K562 (cell line): ENCODE results near the gene CYP11A1. TPM values are rescaled to one million over a fixed set of nuclear protein-coding genes. Genes with fewer than 3 reads are reported as not detected.
A peak's percentile ranks its signal among the peaks of the same experiment; 100 is the strongest.

Experiments
- CBFA2T3 ChIP-seq: fragments of 450-650 bp; IDR thresholded peaks from 2 replicates; pipeline ENCODE4 v1.6.1; 2017
- DMBX1 ChIP-seq: fragments of 250-450 bp; sonication (Bioruptor Pico); IDR thresholded peaks from 2 replicates; pipeline ENCODE4 v1.8.0; 2022; ENCODE audit warnings: inconsistent platforms, mild to moderate bottlenecking, moderate library complexity, borderline replicate concordance
- HNRNPUL1 ChIP-seq: fragments of 200-400 bp; formaldehyde crosslinking; IDR thresholded peaks from 2 replicates; pipeline ENCODE4 v1.6.1; 2017; ENCODE audit warnings: low read length
- LARP7 ChIP-seq: fragments of 450-650 bp; IDR thresholded peaks from 2 replicates; pipeline ENCODE4 v1.6.1; 2016
- MTA3 ChIP-seq: fragments of 450-650 bp; formaldehyde crosslinking; IDR thresholded peaks from 2 replicates; pipeline ENCODE4 v1.6.1; 2017; ENCODE audit warnings: mild to moderate bottlenecking, borderline replicate concordance
- MYC ChIP-seq, 2 experiments: fragments of 250-450 bp in 1 of 2; sonication (Bioruptor Pico) in 1 of 2; IDR thresholded peaks; 2 replicates each; pipeline versions ENCODE4 v1.5.1 to v1.6.1; 2012 to 2021; ENCODE audit warnings: low read depth in 2 of 2, borderline replicate concordance in 1 of 2, improper control_type of control experiment in 1 of 2, low read length in 1 of 2, mild to moderate bottlenecking in 1 of 2, moderate library complexity in 1 of 2
- SPI1 ChIP-seq: IDR thresholded peaks from 2 replicates; pipeline ENCODE4 v1.6.1; 2011; ENCODE audit warnings: low read depth, low read length, control low read depth, borderline replicate concordance
- YBX1 ChIP-seq: fragments of 450-650 bp; IDR thresholded peaks from 2 replicates; pipeline ENCODE4 v1.7.1; 2016; ENCODE audit warnings: mild to moderate bottlenecking
- polyA plus RNA-seq, 8 experiments: library from polyadenylated mRNA; depleted of rRNA in 4 of 8; stranded (reverse) in 5 of 8; unstranded in 3 of 8; fragments of >200 nt; fragmentation: Nextera tagmentation in 2 of 8; fragmentation: Illumina TruSeq in 1 of 8; extraction: Ambion mirVana in 2 of 8; extraction: Trizol in 1 of 8; gene quantifications; 2 replicates each; pipeline versions ENCODE4 v1.2.1 to v1.2.3, GENCODE V29; 2011 to 2014; ENCODE audit warnings: inconsistent platforms in 1 of 8, missing spikeins in 1 of 8
- total RNA-seq, 7 experiments: library from RNA; depleted of rRNA in 6 of 7; stranded (reverse); fragments of >200 nt in 6 of 7; fragmentation: Illumina TruSeq in 2 of 7; extraction: Trizol in 2 of 7; gene quantifications; 2 replicates each; pipeline versions ENCODE4 v1.2.1 to v1.2.3, GENCODE V29; 2011 to 2021; ENCODE audit warnings: low replicate concordance in 1 of 7
- TF ChIP-seq, protein P1 (sequence below), 2 experiments: fragments of 450-650 bp in 1 of 2; sonication (generic) in 1 of 2; formaldehyde crosslinking; conservative IDR thresholded peaks; 2 replicates each; pipeline versions ENCODE4 v1.4.0 to v1.8.1; 2020 to 2022; ENCODE audit warnings: mild to moderate bottlenecking in 1 of 2, missing genetic modification reagents in 1 of 2
- TF ChIP-seq, protein P2 (sequence below): fragments of 250-450 bp; sonication (Bioruptor Pico); IDR thresholded peaks from 2 replicates; pipeline ENCODE4 v1.4.0; 2020
- TF ChIP-seq, protein P3 (sequence below), 2 experiments: IDR thresholded peaks; 2 replicates each; pipeline ENCODE4 v1.6.1; 2012; ENCODE audit warnings: improper control_type of control experiment in 2 of 2, low read depth in 2 of 2, low read length in 2 of 2, borderline replicate concordance in 1 of 2
- TF ChIP-seq, protein P4 (sequence below): sonication (generic); formaldehyde crosslinking; IDR thresholded peaks from 2 replicates; pipeline ENCODE4 v1.5.0; 2020; ENCODE audit warnings: missing genetic modification reagents

Gene CYP11A1
- total and polyA plus RNA-seq, 9 of the 15 experiments (the other 6 are each of a cell fraction or from before 2014, with no cell fraction given) = 0.06 to 0.24 (median 0.10) TPM; not detected in 4

DNA sequence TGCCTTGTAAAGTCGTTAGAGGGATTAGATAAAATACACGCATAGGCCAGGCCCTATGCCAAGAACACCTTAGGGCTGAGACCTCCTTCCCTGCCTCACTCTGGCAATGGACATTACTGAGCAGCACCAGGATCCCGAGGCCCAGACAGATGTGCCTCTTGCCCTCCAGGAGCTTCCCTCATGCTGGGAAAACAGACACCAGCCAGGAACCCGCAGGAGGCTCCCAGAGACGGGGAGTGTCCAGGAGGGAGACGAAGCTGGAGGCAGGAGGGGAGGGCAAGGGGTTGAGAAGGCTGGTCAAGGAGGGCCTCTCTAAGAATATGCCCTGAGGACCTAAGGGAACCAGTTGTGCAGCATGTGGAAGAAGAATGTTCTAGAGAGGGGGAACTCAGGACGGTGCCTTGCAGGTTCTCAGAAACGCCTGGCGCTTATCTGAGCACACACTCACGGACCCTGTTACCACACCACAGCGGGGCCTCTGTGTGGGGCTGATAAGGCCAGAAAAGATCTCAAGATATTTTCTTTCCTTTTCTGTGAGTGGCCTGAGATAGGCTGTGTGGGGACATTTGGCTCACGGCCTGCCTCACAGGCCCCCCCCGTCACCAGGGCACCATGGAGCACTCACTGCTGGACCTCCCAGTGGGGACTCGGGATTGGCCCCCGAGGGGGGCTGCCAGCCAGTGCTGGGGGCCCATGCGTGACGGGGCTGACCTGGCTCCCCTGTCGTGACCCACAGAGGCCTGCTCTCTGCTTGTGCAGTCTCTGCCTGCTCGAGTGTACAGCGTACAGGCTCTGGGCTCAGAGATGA is 22.0 kb upstream of the CYP11A1 start (continued):
- TF ChIP-seq, protein P1, sequence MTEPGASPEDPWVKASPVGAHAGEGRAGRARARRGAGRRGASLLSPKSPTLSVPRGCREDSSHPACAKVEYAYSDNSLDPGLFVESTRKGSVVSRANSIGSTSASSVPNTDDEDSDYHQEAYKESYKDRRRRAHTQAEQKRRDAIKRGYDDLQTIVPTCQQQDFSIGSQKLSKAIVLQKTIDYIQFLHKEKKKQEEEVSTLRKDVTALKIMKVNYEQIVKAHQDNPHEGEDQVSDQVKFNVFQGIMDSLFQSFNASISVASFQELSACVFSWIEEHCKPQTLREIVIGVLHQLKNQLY (CRISPR knock-in tag; conservative IDR thresholded peaks at IDR 0.05) = 0 out of 4 replicates have a peak, but pooled peaks of 1 of the 2 experiments have one; percentile 46
- TF ChIP-seq MTA3 (peak; percentile 97), YBX1 (no peak), DMBX1 (CRISPR knock-in tag) (peak; percentile 96), LARP7 (no peak), SPI1 (peak; percentile 48; the same call in 1 of the 2 replicates), HNRNPUL1 (no peak), CBFA2T3 (peak; percentile 99), MYC (IDR thresholded peaks at IDR 0.05; ENCODE audit: low read depth, low read length) (peak; percentile 94), MYC (CRISPR knock-in tag; IDR thresholded peaks at IDR 0.05; ENCODE audit: borderline replicate concordance, low read depth) (no peak)
- TF ChIP-seq, protein P2, sequence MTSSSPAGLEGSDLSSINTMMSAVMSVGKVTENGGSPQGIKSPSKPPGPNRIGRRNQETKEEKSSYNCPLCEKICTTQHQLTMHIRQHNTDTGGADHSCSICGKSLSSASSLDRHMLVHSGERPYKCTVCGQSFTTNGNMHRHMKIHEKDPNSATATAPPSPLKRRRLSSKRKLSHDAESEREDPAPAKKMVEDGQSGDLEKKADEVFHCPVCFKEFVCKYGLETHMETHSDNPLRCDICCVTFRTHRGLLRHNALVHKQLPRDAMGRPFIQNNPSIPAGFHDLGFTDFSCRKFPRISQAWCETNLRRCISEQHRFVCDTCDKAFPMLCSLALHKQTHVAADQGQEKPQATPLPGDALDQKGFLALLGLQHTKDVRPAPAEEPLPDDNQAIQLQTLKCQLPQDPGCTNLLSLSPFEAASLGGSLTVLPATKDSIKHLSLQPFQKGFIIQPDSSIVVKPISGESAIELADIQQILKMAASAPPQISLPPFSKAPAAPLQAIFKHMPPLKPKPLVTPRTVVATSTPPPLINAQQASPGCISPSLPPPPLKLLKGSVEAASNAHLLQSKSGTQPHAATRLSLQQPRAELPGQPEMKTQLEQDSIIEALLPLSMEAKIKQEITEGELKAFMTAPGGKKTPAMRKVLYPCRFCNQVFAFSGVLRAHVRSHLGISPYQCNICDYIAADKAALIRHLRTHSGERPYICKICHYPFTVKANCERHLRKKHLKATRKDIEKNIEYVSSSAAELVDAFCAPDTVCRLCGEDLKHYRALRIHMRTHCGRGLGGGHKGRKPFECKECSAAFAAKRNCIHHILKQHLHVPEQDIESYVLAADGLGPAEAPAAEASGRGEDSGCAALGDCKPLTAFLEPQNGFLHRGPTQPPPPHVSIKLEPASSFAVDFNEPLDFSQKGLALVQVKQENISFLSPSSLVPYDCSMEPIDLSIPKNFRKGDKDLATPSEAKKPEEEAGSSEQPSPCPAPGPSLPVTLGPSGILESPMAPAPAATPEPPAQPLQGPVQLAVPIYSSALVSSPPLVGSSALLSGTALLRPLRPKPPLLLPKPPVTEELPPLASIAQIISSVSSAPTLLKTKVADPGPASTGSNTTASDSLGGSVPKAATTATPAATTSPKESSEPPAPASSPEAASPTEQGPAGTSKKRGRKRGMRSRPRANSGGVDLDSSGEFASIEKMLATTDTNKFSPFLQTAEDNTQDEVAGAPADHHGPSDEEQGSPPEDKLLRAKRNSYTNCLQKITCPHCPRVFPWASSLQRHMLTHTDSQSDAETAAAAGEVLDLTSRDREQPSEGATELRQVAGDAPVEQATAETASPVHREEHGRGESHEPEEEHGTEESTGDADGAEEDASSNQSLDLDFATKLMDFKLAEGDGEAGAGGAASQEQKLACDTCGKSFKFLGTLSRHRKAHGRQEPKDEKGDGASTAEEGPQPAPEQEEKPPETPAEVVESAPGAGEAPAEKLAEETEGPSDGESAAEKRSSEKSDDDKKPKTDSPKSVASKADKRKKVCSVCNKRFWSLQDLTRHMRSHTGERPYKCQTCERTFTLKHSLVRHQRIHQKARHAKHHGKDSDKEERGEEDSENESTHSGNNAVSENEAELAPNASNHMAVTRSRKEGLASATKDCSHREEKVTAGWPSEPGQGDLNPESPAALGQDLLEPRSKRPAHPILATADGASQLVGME = peak; percentile 70; the same call in 1 of the 2 replicates
- TF ChIP-seq, protein P3, sequence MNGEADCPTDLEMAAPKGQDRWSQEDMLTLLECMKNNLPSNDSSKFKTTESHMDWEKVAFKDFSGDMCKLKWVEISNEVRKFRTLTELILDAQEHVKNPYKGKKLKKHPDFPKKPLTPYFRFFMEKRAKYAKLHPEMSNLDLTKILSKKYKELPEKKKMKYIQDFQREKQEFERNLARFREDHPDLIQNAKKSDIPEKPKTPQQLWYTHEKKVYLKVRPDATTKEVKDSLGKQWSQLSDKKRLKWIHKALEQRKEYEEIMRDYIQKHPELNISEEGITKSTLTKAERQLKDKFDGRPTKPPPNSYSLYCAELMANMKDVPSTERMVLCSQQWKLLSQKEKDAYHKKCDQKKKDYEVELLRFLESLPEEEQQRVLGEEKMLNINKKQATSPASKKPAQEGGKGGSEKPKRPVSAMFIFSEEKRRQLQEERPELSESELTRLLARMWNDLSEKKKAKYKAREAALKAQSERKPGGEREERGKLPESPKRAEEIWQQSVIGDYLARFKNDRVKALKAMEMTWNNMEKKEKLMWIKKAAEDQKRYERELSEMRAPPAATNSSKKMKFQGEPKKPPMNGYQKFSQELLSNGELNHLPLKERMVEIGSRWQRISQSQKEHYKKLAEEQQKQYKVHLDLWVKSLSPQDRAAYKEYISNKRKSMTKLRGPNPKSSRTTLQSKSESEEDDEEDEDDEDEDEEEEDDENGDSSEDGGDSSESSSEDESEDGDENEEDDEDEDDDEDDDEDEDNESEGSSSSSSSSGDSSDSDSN (IDR thresholded peaks at IDR 0.05; ENCODE audit: borderline replicate concordance in 1 of 2, low read depth in 2 of 2, low read length in 2 of 2) = no peak
- TF ChIP-seq, protein P4, sequence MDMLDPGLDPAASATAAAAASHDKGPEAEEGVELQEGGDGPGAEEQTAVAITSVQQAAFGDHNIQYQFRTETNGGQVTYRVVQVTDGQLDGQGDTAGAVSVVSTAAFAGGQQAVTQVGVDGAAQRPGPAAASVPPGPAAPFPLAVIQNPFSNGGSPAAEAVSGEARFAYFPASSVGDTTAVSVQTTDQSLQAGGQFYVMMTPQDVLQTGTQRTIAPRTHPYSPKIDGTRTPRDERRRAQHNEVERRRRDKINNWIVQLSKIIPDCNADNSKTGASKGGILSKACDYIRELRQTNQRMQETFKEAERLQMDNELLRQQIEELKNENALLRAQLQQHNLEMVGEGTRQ (CRISPR knock-in tag) = no peak
